Progenitor cell of endocrine pancreas (in vitro differentiated cells): ENCODE results near the gene FMO5. TPM values are rescaled to one million over a fixed set of nuclear protein-coding genes. Genes with fewer than 3 reads are reported as not detected.
"Not testable (repeated sequence)": the region's sequence is repeated elsewhere in the genome, so short reads cannot be mapped to it uniquely, and the experiment has no call there.

Experiments
- DNase-seq: peaks from one replicate; pipeline ENCODE4 v3.0.0; 2021; ENCODE audit warnings: low spot score; ENCODE audit not compliant: unreplicated experiment
- H3K27ac Mint-ChIP-seq: 2 replicates; pipeline ENCODE4 v1.8.0; 2021; ENCODE audit warnings: mild to moderate bottlenecking, moderate library complexity, mixed read lengths
- H3K27me3 Mint-ChIP-seq: 2 replicates; pipeline ENCODE4 v1.8.0; 2021; ENCODE audit warnings: mixed read lengths
- H3K36me3 Mint-ChIP-seq: 2 replicates; pipeline ENCODE4 v1.8.0; 2022; ENCODE audit warnings: mixed read lengths; ENCODE audit not compliant: insufficient read depth
- H3K4me1 Mint-ChIP-seq: 2 replicates; pipeline ENCODE4 v1.8.0; 2021; ENCODE audit warnings: low read depth, mixed read lengths
- H3K4me3 Mint-ChIP-seq: 2 replicates; pipeline ENCODE4 v1.8.0; 2021; ENCODE audit warnings: low read depth, mild to moderate bottlenecking, moderate library complexity, mixed read lengths
- H3K9me3 Mint-ChIP-seq: 2 replicates; pipeline ENCODE4 v1.8.0; 2021; ENCODE audit warnings: low read depth, mixed read lengths
- CTCF ChIP-seq: fragments of 200-600 bp; sonication (generic); IDR thresholded peaks from one replicate; pipeline ENCODE4 v1.5.0; 2021; ENCODE audit warnings: antibody characterized with exemption, mild to moderate bottlenecking; ENCODE audit not compliant: unreplicated experiment
- total RNA-seq: library from RNA; stranded (reverse); gene quantifications from 2 replicates; pipeline ENCODE4 v1.2.1, GENCODE V29; 2021

FMO5 gene
- total RNA-seq, 1 donor from 2014 or later: 5.0 TPM

GRCh38 chr1:147243228-147243685 is 18.1 kb upstream of the FMO5 start:
- peak overlapping the region; percentile 81 for H3K27ac Mint-ChIP-seq
- TF ChIP-seq CTCF: no peak
- DNase-seq: no peak

GRCh38 chr1:147242449-147243227 is 17.5 kb upstream of the FMO5 start, which contains the start of gene CHD1L:
Gene CHD1L, plus strand, starts transcription at chr1:147242684. Its CDS starts 20 bp downstream, at chr1:147242704.
- peak within 1 kb of the TSS; percentile 87 for H3K4me3 Mint-ChIP-seq
- peaks cover 1% of the 10 kb centered on the region for H3K36me3 Mint-ChIP-seq
- H3K27me3 Mint-ChIP-seq: no peaks in the 10 kb centered on the region
- peak within 1 kb of the TSS; percentile 82 for H3K27ac Mint-ChIP-seq
- no peaks in the 10 kb centered on the region for H3K9me3 Mint-ChIP-seq
- peak; percentile 92 for DNase-seq
- peak; percentile 86 for TF ChIP-seq CTCF
- peaks cover 67% of the 10 kb centered on the region for H3K4me1 Mint-ChIP-seq

More at GRCh38 chr1:147243228-147243685, 18.1 kb upstream of the FMO5 start:
- Mint-ChIP-seq H3K9me3 (no peaks in the 10 kb centered on the region), H3K4me3 (peak overlapping the region; percentile 87), H3K27me3 (no peaks in the 10 kb centered on the region), H3K36me3 (peaks cover 1% of the 10 kb centered on the region), H3K4me1 (peaks cover 64% of the 10 kb centered on the region)

GRCh38 chr1:147241934-147242448 is 16.9 kb upstream of the FMO5 start:
- Mint-ChIP-seq H3K4me1 (peaks cover 63% of the 10 kb centered on the region), H3K9me3 (no peaks in the 10 kb centered on the region), H3K4me3 (peak overlapping the region; percentile 74)

GRCh38 chr1:147240131-147240721 is 15.1 kb upstream of the FMO5 start:
- peaks cover 55% of the 10 kb centered on the region for H3K4me1 Mint-ChIP-seq
- not testable (repeated sequence) for H3K27me3 Mint-ChIP-seq, H3K36me3 Mint-ChIP-seq, DNase-seq, H3K9me3 Mint-ChIP-seq
- peak overlapping the region; percentile 15 for H3K4me3 Mint-ChIP-seq
- H3K27ac Mint-ChIP-seq: peak overlapping the region; percentile 65

More at GRCh38 chr1:147241934-147242448, 16.9 kb upstream of the FMO5 start:
- no peak for DNase-seq
- peak overlapping the region; percentile 82 for H3K27ac Mint-ChIP-seq
- peaks cover 1% of the 10 kb centered on the region for H3K36me3 Mint-ChIP-seq
- no peaks in the 10 kb centered on the region for H3K27me3 Mint-ChIP-seq
- TF ChIP-seq CTCF: no peak

- Mint-ChIP-seq H3K27ac (peak overlapping the region; percentile 57), H3K4me1 (peaks cover 51% of the 10 kb centered on the region), H3K9me3 (no peaks in the 10 kb centered on the region), H3K27me3 (no peaks in the 10 kb centered on the region), H3K36me3 (peaks cover 6% of the 10 kb centered on the region), H3K4me3 (peak overlapping the region; percentile 2)
- DNase-seq: no peak
- TF ChIP-seq CTCF: no peak
Observed at GRCh38 chr1:147238925-147239820, 14.0 kb upstream of the FMO5 start.
